ENCODE measurements around the gene ERVW-1. TPM values are rescaled to one million over a fixed set of nuclear protein-coding genes. Genes with fewer than 3 reads are reported as not detected.
"Not testable (repeated sequence)": the region's sequence is repeated elsewhere in the genome, so short reads cannot be mapped to it uniquely, and the experiment has no call there.

ERVW-1 gene
- total RNA-seq, 1 donor from 2014 or later, result not detected

DNA sequence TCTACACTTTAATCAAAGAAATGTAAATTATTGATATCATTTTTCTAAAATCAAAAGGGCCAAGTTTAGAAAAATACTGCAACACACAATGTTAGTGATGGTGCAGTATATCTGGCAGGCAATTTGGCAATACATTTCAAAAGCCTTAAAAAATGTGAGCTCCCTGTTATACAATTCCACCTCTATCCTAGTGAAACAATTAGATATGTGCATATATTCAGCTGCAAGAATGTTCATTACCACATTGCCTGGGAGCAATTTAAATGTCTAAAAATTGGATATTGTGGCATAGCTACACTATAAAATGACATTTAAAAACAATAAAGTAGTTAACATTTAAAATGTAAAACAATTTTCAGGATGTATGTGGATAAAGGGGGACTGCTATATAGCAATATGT is 10.1 kb upstream of the ERVW-1 start:
- TF ChIP-seq, protein P1, sequence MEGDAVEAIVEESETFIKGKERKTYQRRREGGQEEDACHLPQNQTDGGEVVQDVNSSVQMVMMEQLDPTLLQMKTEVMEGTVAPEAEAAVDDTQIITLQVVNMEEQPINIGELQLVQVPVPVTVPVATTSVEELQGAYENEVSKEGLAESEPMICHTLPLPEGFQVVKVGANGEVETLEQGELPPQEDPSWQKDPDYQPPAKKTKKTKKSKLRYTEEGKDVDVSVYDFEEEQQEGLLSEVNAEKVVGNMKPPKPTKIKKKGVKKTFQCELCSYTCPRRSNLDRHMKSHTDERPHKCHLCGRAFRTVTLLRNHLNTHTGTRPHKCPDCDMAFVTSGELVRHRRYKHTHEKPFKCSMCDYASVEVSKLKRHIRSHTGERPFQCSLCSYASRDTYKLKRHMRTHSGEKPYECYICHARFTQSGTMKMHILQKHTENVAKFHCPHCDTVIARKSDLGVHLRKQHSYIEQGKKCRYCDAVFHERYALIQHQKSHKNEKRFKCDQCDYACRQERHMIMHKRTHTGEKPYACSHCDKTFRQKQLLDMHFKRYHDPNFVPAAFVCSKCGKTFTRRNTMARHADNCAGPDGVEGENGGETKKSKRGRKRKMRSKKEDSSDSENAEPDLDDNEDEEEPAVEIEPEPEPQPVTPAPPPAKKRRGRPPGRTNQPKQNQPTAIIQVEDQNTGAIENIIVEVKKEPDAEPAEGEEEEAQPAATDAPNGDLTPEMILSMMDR (IDR thresholded peaks at IDR 0.05; ENCODE audit: insufficient read depth, low read length, poor library complexity, severe bottlenecking), result no peak
- DNase-seq (ENCODE audit: low read depth), result no peak
- H3K27me3 ChIP-seq (ENCODE audit: control insufficient read depth, insufficient read depth, low read length), result no peaks in the 10 kb centered on the region
- no peak overlapping the region for H3K4me3 ChIP-seq (ENCODE audit: low read depth, low read length)
- no peaks in the 10 kb centered on the region for H3K36me3 ChIP-seq (ENCODE audit: control insufficient read depth, insufficient read depth, low read length)

DNA sequence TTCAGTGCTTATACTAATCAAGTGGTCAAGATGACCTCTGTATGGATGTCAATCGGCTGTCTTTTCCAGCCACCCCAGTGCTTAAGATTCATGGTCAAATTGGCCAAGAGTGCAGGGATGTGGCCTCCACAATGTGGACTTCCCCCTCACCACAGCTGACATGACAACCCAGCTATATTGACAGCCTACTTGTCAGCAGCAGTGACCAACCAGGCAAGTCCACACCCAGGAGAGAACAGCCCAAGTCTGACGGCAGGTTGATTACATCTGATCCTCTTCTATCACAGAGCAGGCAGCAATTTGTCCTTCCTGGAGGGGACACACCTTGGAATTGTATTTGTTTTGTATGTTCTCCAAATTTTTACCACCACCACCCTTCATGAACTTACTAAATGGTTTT is 8.2 kb upstream of the ERVW-1 start:
- Histone ChIP-seq H3K36me3 (ENCODE audit: control insufficient read depth, insufficient read depth, low read length) (no peaks in the 10 kb centered on the region), H3K27me3 (ENCODE audit: control insufficient read depth, insufficient read depth, low read length) (no peaks in the 10 kb centered on the region), H3K4me3 (ENCODE audit: low read depth, low read length) (no peak overlapping the region)
- no peak for DNase-seq (ENCODE audit: low read depth)
- TF ChIP-seq, protein P1 (IDR thresholded peaks at IDR 0.05; ENCODE audit: insufficient read depth, low read length, poor library complexity, severe bottlenecking), result no peak

GRCh38 chr7:92485267-92485892 is 7.6 kb upstream of the ERVW-1 start:
- TF ChIP-seq, protein P1 (IDR thresholded peaks at IDR 0.05; ENCODE audit: insufficient read depth, low read length, poor library complexity, severe bottlenecking), result no peak
- DNase-seq (ENCODE audit: low read depth), result no peak
- H3K27me3 ChIP-seq (ENCODE audit: control insufficient read depth, insufficient read depth, low read length), result no peaks in the 10 kb centered on the region
- H3K36me3 ChIP-seq (ENCODE audit: control insufficient read depth, insufficient read depth, low read length), result no peaks in the 10 kb centered on the region
- H3K4me3 ChIP-seq (ENCODE audit: low read depth, low read length), result no peak overlapping the region

DNA sequence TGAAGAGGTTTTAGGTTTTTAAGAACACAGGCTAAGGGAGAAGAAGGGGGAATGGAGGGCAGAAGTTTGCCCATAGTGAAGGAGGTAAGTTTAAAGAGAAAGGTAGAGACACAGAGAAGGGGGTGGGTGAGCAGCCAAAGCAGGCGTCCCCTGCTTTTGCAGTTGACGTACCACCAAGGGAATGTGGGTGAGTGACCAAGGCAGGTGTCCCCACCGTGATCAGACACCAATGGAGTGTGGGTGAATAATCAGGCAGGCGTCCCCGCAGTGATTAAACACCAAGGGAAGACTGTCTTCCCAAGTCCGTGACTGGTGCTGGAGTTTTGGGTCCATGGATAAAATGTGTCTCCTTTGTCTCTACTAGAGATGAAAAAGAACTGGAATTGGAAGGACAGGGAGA is 6.5 kb upstream of the ERVW-1 start:
- H3K4me3 ChIP-seq (ENCODE audit: low read depth, low read length); DNase-seq (ENCODE audit: low read depth): not testable (repeated sequence)

DNA sequence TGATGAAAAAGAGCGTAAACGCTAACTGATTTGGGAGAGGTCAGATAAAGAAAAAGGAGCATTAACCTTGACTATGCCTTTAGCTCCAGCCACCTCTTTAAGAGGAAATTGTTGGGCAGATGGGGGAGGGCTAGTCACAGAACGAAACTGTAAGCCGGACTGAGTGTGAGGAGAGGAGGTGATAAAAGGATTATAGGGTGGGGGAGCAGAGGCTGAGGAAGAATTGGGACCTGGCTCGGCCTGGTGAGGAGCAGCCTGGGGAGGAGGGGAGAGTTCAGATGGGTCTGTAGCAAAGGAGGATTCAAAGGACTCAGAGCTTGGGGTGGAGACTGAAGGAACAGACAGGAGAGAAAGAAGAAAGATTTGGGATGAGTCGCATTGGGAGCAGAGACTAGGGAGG is 5.9 kb upstream of the ERVW-1 start:
- H3K27me3 ChIP-seq (ENCODE audit: control insufficient read depth, insufficient read depth, low read length); H3K36me3 ChIP-seq (ENCODE audit: control insufficient read depth, insufficient read depth, low read length); H3K4me3 ChIP-seq (ENCODE audit: low read depth, low read length); DNase-seq (ENCODE audit: low read depth): not testable (repeated sequence)

More for the DNA sequence above, 6.5 kb upstream of the ERVW-1 start:
- not testable (repeated sequence) for H3K36me3 ChIP-seq (ENCODE audit: control insufficient read depth, insufficient read depth, low read length); H3K27me3 ChIP-seq (ENCODE audit: control insufficient read depth, insufficient read depth, low read length)

GRCh38 chr7:92479146-92479545 is 1.4 kb upstream of the ERVW-1 start:
- not testable (repeated sequence) for H3K36me3 ChIP-seq (ENCODE audit: control insufficient read depth, insufficient read depth, low read length); DNase-seq (ENCODE audit: low read depth); H3K4me3 ChIP-seq (ENCODE audit: low read depth, low read length); H3K27me3 ChIP-seq (ENCODE audit: control insufficient read depth, insufficient read depth, low read length)

GRCh38 chr7:92478711-92479110 is 965 bp upstream of the ERVW-1 start:
- Histone ChIP-seq H3K36me3 (ENCODE audit: control insufficient read depth, insufficient read depth, low read length) (no peaks in the 10 kb centered on the region), H3K4me3 (ENCODE audit: low read depth, low read length) (no peak overlapping the region)

More at GRCh38 chr7:92478711-92479110, 965 bp upstream of the ERVW-1 start:
- no peaks in the 10 kb centered on the region for H3K27me3 ChIP-seq (ENCODE audit: control insufficient read depth, insufficient read depth, low read length)
- DNase-seq (ENCODE audit: low read depth), result no peak
- TF ChIP-seq, protein P1 (IDR thresholded peaks at IDR 0.05; ENCODE audit: insufficient read depth, low read length, poor library complexity, severe bottlenecking), result no peak
